Skin of body (tissue), 3 donors: ENCODE results near the gene ZNF286A. TPM values are rescaled to one million over a fixed set of nuclear protein-coding genes. Genes with fewer than 3 reads are reported as not detected.
"Not testable (repeated sequence)": the region's sequence is repeated elsewhere in the genome, so short reads cannot be mapped to it uniquely, and the experiment has no call there.

Experiments used
- DNase-seq: peaks from one replicate; lab custom pipeline; 2025; lab: John Stamatoyannopoulos, UW
- small RNA-seq: library from RNA; depleted of rRNA; stranded (forward); fragments of <200 nt; gene quantifications from one replicate; pipeline ENCODE3, GENCODE V24; 2014; ENCODE audit warnings: low replicate concordance
- total RNA-seq: library from RNA; depleted of rRNA; stranded (reverse); fragments of >200 nt; gene quantifications from one replicate; pipeline ENCODE4 v1.2.3, GENCODE V29; 2014

The ZNF286A gene
- total RNA-seq, 1 donor from 2014 or later = 28.9 TPM

- not testable (repeated sequence) for DNase-seq
Observed at GRCh38 chr17:15768865-15769533, 69.4 kb downstream of the ZNF286A start.

Small RNA genes within 50 kb of the gene (small RNA-seq; reads per million reads assigned to genes)
- gene ZNF29P = not detected

Other genes with a start within 250 kb of the ZNF286A start
- 5.7 TPM for gene CDRT4, start 232.1 kb upstream of the ZNF286A start, total RNA-seq
- gene TVP23C, start 136.3 kb upstream of the ZNF286A start, total RNA-seq = 38.2 TPM
- 3.6 TPM for gene FBXW10B, start 80.0 kb upstream of the ZNF286A start, total RNA-seq
- 45.4 TPM for gene TRIM16, start 15.4 kb upstream of the ZNF286A start, total RNA-seq
- gene TBC1D26, start 32.5 kb downstream of the ZNF286A start, total RNA-seq = 0.49 TPM
- gene ADORA2B, start 245.4 kb downstream of the ZNF286A start, total RNA-seq = 11.2 TPM